ENCODE results near the gene ENDOV. TPM values are rescaled to one million over a fixed set of nuclear protein-coding genes. Genes with fewer than 3 reads are reported as not detected.

The ENDOV gene
- total and polyA plus RNA-seq, 2 donors (not counting 3 experiments of a cell fraction or from before 2014, with no cell fraction given) = 20.4 to 25.9 TPM

- Histone ChIP-seq H3K27me3 (ENCODE audit: control insufficient read depth in 2 of 2, insufficient read depth in 2 of 2, low read length in 2 of 2) (no peaks in the 10 kb centered on the region), H3K9me3 (replicated peaks; ENCODE audit: control insufficient read depth, insufficient read depth, low read length) (no peaks in the 10 kb centered on the region), H3K9me1 (replicated peaks; ENCODE audit: control insufficient read depth, extremely low read depth, insufficient read depth, low read length) (no peaks in the 10 kb centered on the region), H3K4me2 (ENCODE audit: insufficient read depth, low read length) (no peak overlapping the region), H3K4me3 (replicated peaks in 1 of 3; ENCODE audit: insufficient read depth in 1 of 3, low read depth in 1 of 3, low read length in 3 of 3) (no peak overlapping the region), H3K79me2 (ENCODE audit: control insufficient read depth, insufficient read depth, low read length) (no peaks in the 10 kb centered on the region), H3K9ac (replicated peaks; ENCODE audit: extremely low read depth, insufficient read depth, low read length) (no peak overlapping the region), H3K27ac (ENCODE audit: insufficient read depth, low read depth, low read length) (no peak overlapping the region), H4K20me1 (replicated peaks; ENCODE audit: control insufficient read depth, extremely low read depth, insufficient read depth, low read length) (no peaks in the 10 kb centered on the region), H2AFZ (ENCODE audit: low read depth, low read length) (no peak overlapping the region), H3K4me1 (ENCODE audit: control insufficient read depth, extremely low read depth, insufficient read depth, low read length) (peaks cover 8% of the 10 kb centered on the region), H3K36me3 (ENCODE audit: control insufficient read depth in 2 of 2, extremely low read depth in 1 of 2, insufficient read depth in 2 of 2, low read length in 2 of 2) (peaks cover 18 to 59% of the 10 kb centered on the region in 2 experiments)
- ChIA-PET CTCF (interaction anchor here (0.9 kb wide), 1 partner anchor 18 kb away, joined by 3 read pairs; no protein-coding TSS in a partner anchor), POLR2A (no interaction called here)
- BruUV-seq (replicated peaks) = no TSS peak
- dilution Hi-C loops (cut with MboI; ENCODE audit: extremely low pct_ligation_motif_present, low sequenced_read_pairs) (no loop called here), intact Hi-C loops (cut with micrococcal nuclease) (no loop called here)
- no peak for DNase-seq (ENCODE audit: low read depth, low spot score)
- no peak for FAIRE-seq
- TF ChIP-seq GATA2 (IDR thresholded peaks at IDR 0.05; ENCODE audit: insufficient read depth, insufficient read length, low read depth, low read length) (no peak), JUN (IDR thresholded peaks at IDR 0.05; ENCODE audit: borderline replicate concordance, insufficient read depth, insufficient read length, low read depth) (no peak), EZH2 (IDR thresholded peaks at IDR 0.05; ENCODE audit: borderline replicate concordance, low read depth, low read length, severe bottlenecking) (no peak), FOS (IDR thresholded peaks at IDR 0.05; ENCODE audit: borderline replicate concordance, insufficient read depth, low read length) (no peak), MYC (IDR thresholded peaks at IDR 0.05; ENCODE audit: low read depth, low read length) (no peak), POLR2A (IDR thresholded peaks at IDR 0.05; ENCODE audit: low read depth, low read length) (no peak), POLR2AphosphoS5 (IDR thresholded peaks at IDR 0.05; ENCODE audit: insufficient read depth, low read depth, low read length) (no peak)
- TF ChIP-seq, protein P1, sequence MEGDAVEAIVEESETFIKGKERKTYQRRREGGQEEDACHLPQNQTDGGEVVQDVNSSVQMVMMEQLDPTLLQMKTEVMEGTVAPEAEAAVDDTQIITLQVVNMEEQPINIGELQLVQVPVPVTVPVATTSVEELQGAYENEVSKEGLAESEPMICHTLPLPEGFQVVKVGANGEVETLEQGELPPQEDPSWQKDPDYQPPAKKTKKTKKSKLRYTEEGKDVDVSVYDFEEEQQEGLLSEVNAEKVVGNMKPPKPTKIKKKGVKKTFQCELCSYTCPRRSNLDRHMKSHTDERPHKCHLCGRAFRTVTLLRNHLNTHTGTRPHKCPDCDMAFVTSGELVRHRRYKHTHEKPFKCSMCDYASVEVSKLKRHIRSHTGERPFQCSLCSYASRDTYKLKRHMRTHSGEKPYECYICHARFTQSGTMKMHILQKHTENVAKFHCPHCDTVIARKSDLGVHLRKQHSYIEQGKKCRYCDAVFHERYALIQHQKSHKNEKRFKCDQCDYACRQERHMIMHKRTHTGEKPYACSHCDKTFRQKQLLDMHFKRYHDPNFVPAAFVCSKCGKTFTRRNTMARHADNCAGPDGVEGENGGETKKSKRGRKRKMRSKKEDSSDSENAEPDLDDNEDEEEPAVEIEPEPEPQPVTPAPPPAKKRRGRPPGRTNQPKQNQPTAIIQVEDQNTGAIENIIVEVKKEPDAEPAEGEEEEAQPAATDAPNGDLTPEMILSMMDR (IDR thresholded peaks at IDR 0.05; ENCODE audit: extremely low read depth in 1 of 2, insufficient read depth in 1 of 2, low read depth in 1 of 2, low read length in 2 of 2) = no peak
- TF ChIP-seq, protein P2, sequence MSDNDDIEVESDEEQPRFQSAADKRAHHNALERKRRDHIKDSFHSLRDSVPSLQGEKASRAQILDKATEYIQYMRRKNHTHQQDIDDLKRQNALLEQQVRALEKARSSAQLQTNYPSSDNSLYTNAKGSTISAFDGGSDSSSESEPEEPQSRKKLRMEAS (IDR thresholded peaks at IDR 0.05; ENCODE audit: insufficient read depth, insufficient read length) = no peak
Observed at GRCh38 chr17:80380068-80380467, 34.9 kb upstream of the ENDOV start.

All from endothelial cell of umbilical vein (primary cell).